ENCODE data around the gene CDKAL1. TPM values are rescaled to one million over a fixed set of nuclear protein-coding genes. Genes with fewer than 3 reads are reported as not detected.

The CDKAL1 gene
- total and polyA plus RNA-seq, 8 donors: 3.4 to 36.7 (median 10.4) TPM

DNA sequence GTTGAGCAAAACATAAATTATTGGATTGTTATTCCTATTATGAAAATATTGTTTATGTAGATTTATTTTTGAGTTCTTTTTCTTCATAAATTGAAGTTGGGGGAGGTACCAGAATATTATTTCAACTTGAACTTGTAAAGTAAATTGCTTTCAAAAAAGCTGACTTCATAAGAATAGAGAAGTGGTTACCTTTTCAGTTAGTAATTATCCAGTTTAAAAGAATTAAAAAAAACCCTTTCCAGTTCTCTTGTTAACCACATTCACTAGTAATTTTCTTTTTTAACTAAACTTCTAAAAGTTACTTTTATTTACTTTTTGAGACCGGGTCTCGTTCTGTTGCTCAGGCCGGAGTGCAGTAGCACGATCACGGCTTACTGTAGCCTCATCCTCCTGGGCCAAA, 124.3 kb downstream of the CDKAL1 start:
- H3K27ac ChIP-seq: no peak overlapping the region
- H3K9me3 ChIP-seq: no peaks in the 10 kb centered on the region
- intact Hi-C loops (cut with DNase I; ENCODE audit: low total_unique reads): no loop called here
- WGBS, 5 donors: 92 to 99% (median 98%) methylated on average over 5 of the region's 5 CpGs
- no peaks in the 10 kb centered on the region for H3K27me3 ChIP-seq
- DNase-seq: no peak
- H3K4me1 ChIP-seq: peaks cover 17 to 44% (median 26%) of the 10 kb centered on the region in 4 donors
- H3K36me3 ChIP-seq: peaks cover 0 to 6% (median 5%) of the 10 kb centered on the region in 4 donors
- no peak overlapping the region for H3K4me3 ChIP-seq
- TF ChIP-seq EP300 (IDR thresholded peaks at IDR 0.05) (no peak), POLR2A (IDR thresholded peaks at IDR 0.05) (no peak), POLR2AphosphoS5 (IDR thresholded peaks at IDR 0.05) (no peak)

DNA sequence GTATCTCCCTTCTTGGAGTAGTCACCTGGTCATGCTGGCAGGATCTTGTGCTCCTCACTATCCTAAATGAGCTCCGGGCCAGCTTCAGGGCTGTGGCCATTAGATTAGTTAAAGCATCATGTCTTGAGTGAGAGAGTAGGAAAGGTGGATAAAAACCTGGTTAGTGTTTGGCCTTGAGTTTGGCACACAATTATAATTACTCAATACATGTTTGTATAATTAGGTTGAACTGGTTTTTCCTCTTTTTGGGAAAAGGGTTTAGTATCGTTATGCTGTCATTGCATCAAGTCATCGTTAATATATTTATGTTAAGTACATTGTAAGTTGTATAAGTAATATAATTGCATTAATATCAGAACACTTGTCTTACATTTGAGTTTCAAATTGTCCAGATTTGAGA, 126.3 kb downstream of the CDKAL1 start:
- TF ChIP-seq EP300 (IDR thresholded peaks at IDR 0.05): no peak
- no peak for TF ChIP-seq POLR2A (IDR thresholded peaks at IDR 0.05)
- TF ChIP-seq POLR2AphosphoS5 (IDR thresholded peaks at IDR 0.05): no peak
- TF ChIP-seq, protein P1, sequence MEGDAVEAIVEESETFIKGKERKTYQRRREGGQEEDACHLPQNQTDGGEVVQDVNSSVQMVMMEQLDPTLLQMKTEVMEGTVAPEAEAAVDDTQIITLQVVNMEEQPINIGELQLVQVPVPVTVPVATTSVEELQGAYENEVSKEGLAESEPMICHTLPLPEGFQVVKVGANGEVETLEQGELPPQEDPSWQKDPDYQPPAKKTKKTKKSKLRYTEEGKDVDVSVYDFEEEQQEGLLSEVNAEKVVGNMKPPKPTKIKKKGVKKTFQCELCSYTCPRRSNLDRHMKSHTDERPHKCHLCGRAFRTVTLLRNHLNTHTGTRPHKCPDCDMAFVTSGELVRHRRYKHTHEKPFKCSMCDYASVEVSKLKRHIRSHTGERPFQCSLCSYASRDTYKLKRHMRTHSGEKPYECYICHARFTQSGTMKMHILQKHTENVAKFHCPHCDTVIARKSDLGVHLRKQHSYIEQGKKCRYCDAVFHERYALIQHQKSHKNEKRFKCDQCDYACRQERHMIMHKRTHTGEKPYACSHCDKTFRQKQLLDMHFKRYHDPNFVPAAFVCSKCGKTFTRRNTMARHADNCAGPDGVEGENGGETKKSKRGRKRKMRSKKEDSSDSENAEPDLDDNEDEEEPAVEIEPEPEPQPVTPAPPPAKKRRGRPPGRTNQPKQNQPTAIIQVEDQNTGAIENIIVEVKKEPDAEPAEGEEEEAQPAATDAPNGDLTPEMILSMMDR (IDR thresholded peaks at IDR 0.05): no peak
- H3K36me3 ChIP-seq: no peaks in the 10 kb centered on the region
- peaks cover 17 to 44% (median 26%) of the 10 kb centered on the region in 4 donors for H3K4me1 ChIP-seq
- no peak overlapping the region for H3K4me3 ChIP-seq
- peak overlapping the region in 1 of 5 donors; percentile 33 for H3K27ac ChIP-seq
- no peaks in the 10 kb centered on the region for H3K9me3 ChIP-seq
- H3K27me3 ChIP-seq: no peaks in the 10 kb centered on the region
- intact Hi-C loops (cut with DNase I; ENCODE audit: low total_unique reads): no loop called here
- DNase-seq: no peak
- WGBS, 5 donors: 34 to 60% (median 49%) methylated on average over 3 of the region's 3 CpGs

DNA sequence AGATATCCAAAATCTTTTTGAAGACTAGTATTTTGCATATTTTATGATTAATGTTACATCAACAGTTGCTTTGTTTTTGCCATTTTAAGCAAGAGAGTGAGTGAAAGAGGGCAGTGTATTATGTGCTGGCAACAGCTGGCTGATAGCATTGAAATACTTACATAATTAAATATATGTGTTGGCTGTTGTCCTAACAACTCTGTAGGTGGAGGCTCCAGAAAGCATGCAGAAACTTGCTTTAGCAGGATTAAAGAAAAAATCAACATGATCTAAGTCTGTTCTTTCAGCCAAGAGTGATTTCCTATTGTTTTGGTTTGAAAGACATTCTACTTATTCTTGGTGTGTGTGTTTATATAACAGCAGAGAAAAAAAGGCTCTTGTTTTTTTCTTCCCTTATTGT, 127.5 kb downstream of the CDKAL1 start:
- Histone ChIP-seq H3K4me3 (no peak overlapping the region), H3K27me3 (no peaks in the 10 kb centered on the region), H3K27ac (peak overlapping the region in 3 of 5 donors; percentile 14 to 47 (median 33)), H3K9me3 (no peaks in the 10 kb centered on the region), H3K36me3 (no peaks in the 10 kb centered on the region), H3K4me1 (peaks cover 17 to 42% (median 26%) of the 10 kb centered on the region in 4 donors)
- DNase-seq: peak in 1 of 2 donors; percentile 68
- intact Hi-C loops (cut with DNase I; ENCODE audit: low total_unique reads): no loop called here
- TF ChIP-seq, protein P1 (IDR thresholded peaks at IDR 0.05): no peak
- TF ChIP-seq POLR2AphosphoS5 (IDR thresholded peaks at IDR 0.05) (no peak), POLR2A (IDR thresholded peaks at IDR 0.05) (no peak), EP300 (IDR thresholded peaks at IDR 0.05) (no peak)

DNA sequence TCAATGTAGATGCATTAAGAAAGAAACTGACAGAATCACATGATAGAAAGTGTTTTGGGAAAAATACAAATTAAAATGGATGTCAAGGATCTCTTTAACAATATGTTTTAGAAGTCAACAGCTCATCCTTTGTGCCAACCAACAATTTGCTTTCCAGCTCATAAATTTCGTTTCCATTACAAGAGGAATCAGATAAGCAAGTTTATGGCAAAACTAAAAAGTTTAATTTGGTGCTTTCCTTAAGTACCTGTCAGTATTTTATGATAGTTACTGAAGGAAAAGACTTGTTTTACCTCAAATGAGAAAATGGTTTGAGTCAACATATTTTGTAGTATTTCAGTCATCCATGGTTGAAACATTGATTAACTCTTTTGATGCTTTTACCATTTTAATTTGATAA, 130.0 kb downstream of the CDKAL1 start:
- no peak for TF ChIP-seq POLR2AphosphoS5 (IDR thresholded peaks at IDR 0.05)
- TF ChIP-seq EP300 (IDR thresholded peaks at IDR 0.05): no peak
- TF ChIP-seq, protein P1 (IDR thresholded peaks at IDR 0.05): no peak
- TF ChIP-seq POLR2A (IDR thresholded peaks at IDR 0.05): no peak
- no peak overlapping the region for H3K27ac ChIP-seq
- peaks cover 17 to 40% (median 26%) of the 10 kb centered on the region in 4 donors for H3K4me1 ChIP-seq
- H3K4me3 ChIP-seq: no peak overlapping the region
- no peaks in the 10 kb centered on the region for H3K36me3 ChIP-seq
- 83 to 95% (median 88%) methylated on average over 1 of the region's 1 CpG for WGBS, 5 donors
- intact Hi-C loops (cut with DNase I; ENCODE audit: low total_unique reads): no loop called here
- H3K27me3 ChIP-seq: no peaks in the 10 kb centered on the region
- no peaks in the 10 kb centered on the region for H3K9me3 ChIP-seq
- DNase-seq: no peak

- TF ChIP-seq EP300 (IDR thresholded peaks at IDR 0.05) (no peak), POLR2AphosphoS5 (IDR thresholded peaks at IDR 0.05) (no peak), POLR2A (IDR thresholded peaks at IDR 0.05) (no peak)
- TF ChIP-seq, protein P1 (IDR thresholded peaks at IDR 0.05): no peak
- H3K9me3 ChIP-seq: no peaks in the 10 kb centered on the region
- no peaks in the 10 kb centered on the region for H3K36me3 ChIP-seq
- no peak overlapping the region for H3K27ac ChIP-seq
- no peak overlapping the region for H3K4me3 ChIP-seq
- intact Hi-C loops (cut with DNase I; ENCODE audit: low total_unique reads): no loop called here
- H3K27me3 ChIP-seq: no peaks in the 10 kb centered on the region
- DNase-seq: no peak
- H3K4me1 ChIP-seq: peaks cover 16 to 33% (median 21%) of the 10 kb centered on the region in 4 donors
- 46 to 97% (median 76%) methylated on average over 2 of the region's 2 CpGs for WGBS, 5 donors
Observed at GRCh38 chr6:20665290-20665689, 131.0 kb downstream of the CDKAL1 start.
